GM10266 (cell line): ENCODE results near the gene KCNJ1.

Source experiments
- DNase-seq: peaks from one replicate; pipeline ENCODE4 v3.0.0; 2012; ENCODE audit errors: extremely low spot score
- TF ChIP-seq, protein P1 (sequence below): IDR thresholded peaks from 2 replicates; pipeline ENCODE4 v1.5.1; 2012; ENCODE audit warnings: mild to moderate bottlenecking, low read depth; ENCODE audit not compliant: control insufficient read depth, insufficient read depth; ENCODE audit errors: missing control alignments

KCNJ1 gene

DNA sequence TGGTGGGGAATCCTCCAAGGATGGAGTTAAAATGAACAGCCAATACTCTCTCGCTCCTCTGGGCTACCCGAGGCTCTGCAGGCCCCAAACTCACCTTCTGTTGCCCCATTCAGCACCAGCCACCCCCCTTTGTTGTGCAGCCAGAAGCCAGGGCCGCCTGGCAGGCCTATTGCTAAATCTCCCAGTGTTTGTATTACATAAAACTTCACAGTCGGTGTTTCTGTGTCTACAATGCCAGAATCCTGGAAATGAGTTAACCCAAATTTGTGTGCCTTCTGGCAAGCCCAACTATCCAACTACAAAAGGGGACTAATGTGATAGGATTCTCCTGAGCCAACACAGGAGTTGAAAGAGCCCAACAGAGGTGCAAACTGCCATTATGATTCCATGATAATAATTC lies 33.4 kb upstream of the KCNJ1 start:
- DNase-seq: no peak

DNA sequence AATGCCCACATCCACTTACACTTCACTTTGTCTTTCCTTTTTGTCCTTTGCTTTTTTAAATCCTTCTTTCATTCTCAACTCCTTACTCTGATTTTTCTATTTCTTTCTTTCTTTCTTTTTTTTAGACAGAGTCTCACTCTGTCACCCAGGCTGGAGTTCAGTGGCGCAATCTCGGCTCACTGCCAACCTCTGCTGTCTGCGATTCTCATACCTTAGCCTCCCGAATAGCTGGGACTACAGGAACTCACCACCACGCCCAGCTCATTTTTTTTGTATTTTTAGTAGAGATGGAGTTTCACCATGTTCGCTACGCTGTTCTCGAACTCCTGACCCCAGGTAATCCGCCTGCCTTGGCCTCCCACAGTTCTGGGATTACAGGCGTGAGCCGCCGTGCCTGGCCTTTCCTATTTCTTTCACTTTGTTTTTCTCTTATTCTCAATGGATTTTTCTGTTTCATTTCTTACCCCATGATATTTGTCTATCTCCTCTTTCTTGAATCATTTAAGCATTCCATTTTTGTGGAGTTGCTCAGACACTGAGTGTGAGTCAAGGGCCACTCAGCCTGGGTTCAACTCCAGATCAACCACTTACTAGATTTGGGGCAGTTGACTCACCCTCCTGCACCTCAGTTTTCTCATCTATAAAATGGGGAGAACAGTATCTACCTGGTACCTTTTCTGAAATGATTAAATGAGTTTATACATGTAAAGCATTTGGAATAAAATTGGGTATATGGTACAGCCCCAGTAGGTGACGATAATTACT lies 31.7 kb upstream of the KCNJ1 start:
- no peak for DNase-seq
- TF ChIP-seq, protein P1, sequence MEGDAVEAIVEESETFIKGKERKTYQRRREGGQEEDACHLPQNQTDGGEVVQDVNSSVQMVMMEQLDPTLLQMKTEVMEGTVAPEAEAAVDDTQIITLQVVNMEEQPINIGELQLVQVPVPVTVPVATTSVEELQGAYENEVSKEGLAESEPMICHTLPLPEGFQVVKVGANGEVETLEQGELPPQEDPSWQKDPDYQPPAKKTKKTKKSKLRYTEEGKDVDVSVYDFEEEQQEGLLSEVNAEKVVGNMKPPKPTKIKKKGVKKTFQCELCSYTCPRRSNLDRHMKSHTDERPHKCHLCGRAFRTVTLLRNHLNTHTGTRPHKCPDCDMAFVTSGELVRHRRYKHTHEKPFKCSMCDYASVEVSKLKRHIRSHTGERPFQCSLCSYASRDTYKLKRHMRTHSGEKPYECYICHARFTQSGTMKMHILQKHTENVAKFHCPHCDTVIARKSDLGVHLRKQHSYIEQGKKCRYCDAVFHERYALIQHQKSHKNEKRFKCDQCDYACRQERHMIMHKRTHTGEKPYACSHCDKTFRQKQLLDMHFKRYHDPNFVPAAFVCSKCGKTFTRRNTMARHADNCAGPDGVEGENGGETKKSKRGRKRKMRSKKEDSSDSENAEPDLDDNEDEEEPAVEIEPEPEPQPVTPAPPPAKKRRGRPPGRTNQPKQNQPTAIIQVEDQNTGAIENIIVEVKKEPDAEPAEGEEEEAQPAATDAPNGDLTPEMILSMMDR: no peak

More for the DNA sequence above, 33.4 kb upstream of the KCNJ1 start:
- TF ChIP-seq, protein P1: no peak

DNA sequence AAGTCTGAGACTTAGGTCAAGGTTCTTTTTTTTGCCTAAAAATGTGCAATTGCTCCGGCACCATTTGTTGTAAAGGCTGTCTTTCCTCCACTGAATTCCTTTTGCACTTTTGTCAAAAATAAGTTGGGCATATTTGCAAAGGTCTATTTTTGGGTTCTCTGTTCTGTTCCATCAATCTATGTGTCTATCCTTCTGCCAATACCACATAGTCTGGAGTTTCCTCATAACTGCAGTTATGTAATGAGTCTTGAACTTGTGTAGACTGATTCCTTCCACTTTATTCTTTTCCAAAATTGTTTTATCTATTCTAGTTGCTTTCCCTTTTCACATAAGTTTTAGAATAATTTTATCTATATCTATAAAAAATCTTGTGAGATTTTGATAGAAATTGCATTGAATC lies 30.7 kb upstream of the KCNJ1 start:
- TF ChIP-seq, protein P1: no peak
- no peak for DNase-seq

DNA sequence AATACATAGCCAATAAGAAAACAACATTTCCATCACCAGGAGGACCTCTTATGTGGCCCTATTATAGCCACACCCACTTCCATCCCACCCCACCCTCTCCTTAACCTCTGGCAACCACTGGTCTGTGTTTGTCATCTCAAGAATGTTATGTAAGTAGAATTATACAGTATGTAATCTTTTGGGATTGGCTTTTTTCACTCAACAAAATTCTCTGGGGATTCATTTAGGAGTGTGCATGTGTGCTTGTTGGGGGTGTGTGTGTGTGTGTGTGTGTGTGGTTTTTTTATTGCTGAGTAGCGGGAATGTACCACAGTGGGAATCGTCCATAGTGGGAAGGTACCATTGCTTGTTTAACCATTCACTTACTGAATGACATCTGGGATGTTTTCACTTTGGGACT lies 29.3 kb upstream of the KCNJ1 start:
- no peak for DNase-seq
- TF ChIP-seq, protein P1: no peak

DNA sequence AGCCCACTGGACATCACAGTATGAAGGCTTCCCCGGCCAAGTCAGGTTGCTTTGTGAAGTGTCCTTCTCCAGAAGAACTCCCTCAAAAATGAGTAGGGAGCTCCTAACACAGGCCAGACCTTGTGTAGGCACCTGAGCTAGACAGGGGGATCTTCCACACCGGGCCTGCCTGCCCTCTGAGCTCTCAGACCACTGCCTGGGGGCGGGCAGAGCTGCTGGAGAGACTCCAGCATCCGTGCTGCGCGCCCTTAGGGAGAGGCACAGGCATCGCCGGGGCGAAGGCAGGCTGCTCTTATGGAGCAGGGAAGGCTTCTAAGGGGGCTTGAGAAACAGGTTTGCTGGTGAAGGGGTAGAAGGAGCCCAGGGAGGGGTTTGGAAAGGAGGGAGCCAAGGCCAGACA lies 28.4 kb upstream of the KCNJ1 start:
- TF ChIP-seq, protein P1: no peak
- DNase-seq: no peak

DNA sequence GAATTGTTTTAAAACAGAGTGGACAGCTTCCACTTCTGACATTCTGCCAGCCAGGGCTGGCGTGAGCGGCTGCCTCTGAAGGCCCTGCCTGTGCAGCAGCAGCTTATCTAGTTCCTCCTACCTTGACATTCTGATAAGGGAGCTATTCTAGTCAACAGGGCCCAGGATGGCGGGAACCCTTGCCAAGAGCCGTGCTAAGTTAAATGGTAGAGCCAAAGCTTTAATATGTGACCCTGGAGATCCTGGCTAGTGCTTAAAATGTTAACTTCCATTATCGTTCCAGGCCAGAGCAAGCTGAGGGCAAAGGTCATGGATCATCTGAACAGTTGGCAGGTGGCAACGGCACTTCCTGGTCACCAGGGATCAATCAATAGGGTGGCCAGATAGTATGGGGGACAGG lies 27.6 kb upstream of the KCNJ1 start:
- DNase-seq: no peak
- TF ChIP-seq, protein P1: no peak

DNA sequence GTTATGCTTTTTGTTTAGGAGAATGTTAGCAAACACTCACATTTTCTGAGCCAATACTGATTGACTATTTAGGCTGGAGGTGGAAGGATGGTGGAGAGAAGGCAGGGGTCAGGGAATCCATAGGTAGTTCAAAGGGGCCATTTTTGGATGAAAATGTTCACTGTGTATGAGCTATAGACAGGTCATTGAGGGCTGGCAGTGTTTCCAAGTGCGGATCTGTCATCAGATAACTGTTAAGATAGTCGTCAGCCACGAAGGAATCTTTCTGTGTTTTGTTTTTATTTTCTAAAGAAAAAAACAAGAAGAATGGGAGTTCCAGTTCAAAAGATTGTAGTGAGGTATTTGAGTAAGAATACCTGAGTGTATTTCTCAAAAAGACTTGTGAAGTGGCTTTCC lies 27.2 kb upstream of the KCNJ1 start:
- no peak for DNase-seq
- TF ChIP-seq, protein P1: no peak
